ENCODE results near the gene MNAT1.

Gene MNAT1

DNA sequence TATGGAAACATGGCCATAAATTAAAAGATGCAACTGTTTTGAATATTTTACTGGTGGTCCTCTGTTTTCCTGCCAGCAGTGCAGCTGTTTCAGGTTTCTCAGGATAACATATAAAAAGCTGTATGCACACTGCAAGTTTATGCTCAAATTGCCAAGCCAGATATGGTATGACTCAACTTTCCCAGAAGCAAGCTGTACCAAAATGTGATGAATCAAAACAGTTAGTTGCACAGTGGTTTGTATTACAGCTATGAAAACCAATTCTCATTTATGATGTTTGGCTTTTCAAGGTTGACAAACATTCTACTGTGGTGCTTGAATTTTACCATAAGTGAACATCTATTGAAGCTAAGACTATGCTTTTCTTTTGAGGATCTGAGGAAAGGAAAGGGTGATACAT, 230.8 kb downstream of the MNAT1 start:
- H3K36me3 ChIP-seq (ENCODE audit: control insufficient read depth, low read length) = 0 out of 2 replicates have a peak, but pooled peaks cover 2% of the 10 kb centered on the region

DNA sequence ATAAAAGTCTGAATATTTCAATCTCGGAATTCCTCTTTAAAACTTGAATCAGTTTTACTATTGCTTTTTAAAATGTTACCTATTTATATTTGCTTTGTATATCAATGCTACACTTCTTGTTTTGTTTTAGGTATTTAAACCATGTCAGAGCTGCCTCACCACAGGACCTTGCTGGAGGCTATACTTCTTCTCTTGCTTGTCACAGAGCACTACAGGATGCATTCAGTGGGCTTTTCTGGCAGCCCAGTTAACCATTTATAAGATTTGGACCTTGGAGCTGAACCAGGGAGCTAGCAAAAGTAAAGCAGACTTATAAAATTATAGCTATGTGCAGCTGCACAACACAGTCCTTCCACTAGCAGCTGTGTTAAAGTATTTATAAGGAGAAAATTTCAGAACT, 233.5 kb downstream of the MNAT1 start:
- TF ChIP-seq CTCF (IDR thresholded peaks at IDR 0.05; ENCODE audit: low read depth, low read length, poor library complexity, severe bottlenecking) (no peak), EZH2phosphoT487 (IDR thresholded peaks at IDR 0.05; ENCODE audit: borderline replicate concordance, low read length) (no peak)
- Histone ChIP-seq H3K79me2 (ENCODE audit: control insufficient read depth, low read length) (no peaks in the 10 kb centered on the region), H3F3A (ENCODE audit: control insufficient read depth, insufficient read depth) (peaks cover 7% of the 10 kb centered on the region; the same call in 1 of the 2 replicates), H3K4me2 (ENCODE audit: low read length) (no peak overlapping the region), H3K27me3 (ENCODE audit: control insufficient read depth, low read length) (no peaks in the 10 kb centered on the region), H3K27ac (ENCODE audit: low read depth, low read length) (no peak overlapping the region), H4K20me1 (ENCODE audit: control insufficient read depth, insufficient read depth, low read depth, low read length) (no peaks in the 10 kb centered on the region), H3K36me3 (ENCODE audit: control insufficient read depth, low read length) (peaks cover 10% of the 10 kb centered on the region), H3K4me3 (ENCODE audit: low read length) (no peak overlapping the region), H3K9me2 (replicated peaks; ENCODE audit: control insufficient read depth, low read length) (no peaks in the 10 kb centered on the region), H3K4me1 (ENCODE audit: control insufficient read depth, low read length) (peaks cover 11% of the 10 kb centered on the region), H3K9me3 (ENCODE audit: control insufficient read depth, insufficient read depth, low read length) (no peaks in the 10 kb centered on the region)

More for the DNA sequence above, 230.8 kb downstream of the MNAT1 start:
- no peaks in the 10 kb centered on the region for H4K20me1 ChIP-seq (ENCODE audit: control insufficient read depth, insufficient read depth, low read depth, low read length)
- H3F3A ChIP-seq (ENCODE audit: control insufficient read depth, insufficient read depth) = peaks cover 7% of the 10 kb centered on the region; the same call in 1 of the 2 replicates
- TF ChIP-seq CTCF (IDR thresholded peaks at IDR 0.05; ENCODE audit: low read depth, low read length, poor library complexity, severe bottlenecking) = no peak
- no peak overlapping the region for H3K4me3 ChIP-seq (ENCODE audit: low read length)
- H3K4me1 ChIP-seq (ENCODE audit: control insufficient read depth, low read length) = peaks cover 8% of the 10 kb centered on the region
- no peaks in the 10 kb centered on the region for H3K9me2 ChIP-seq (replicated peaks; ENCODE audit: control insufficient read depth, low read length)
- H3K4me2 ChIP-seq (ENCODE audit: low read length) = no peak overlapping the region
- H3K79me2 ChIP-seq (ENCODE audit: control insufficient read depth, low read length) = no peaks in the 10 kb centered on the region
- H3K27ac ChIP-seq (ENCODE audit: low read depth, low read length) = no peak overlapping the region
- no peaks in the 10 kb centered on the region for H3K9me3 ChIP-seq (ENCODE audit: control insufficient read depth, insufficient read depth, low read length)
- no peaks in the 10 kb centered on the region for H3K27me3 ChIP-seq (ENCODE audit: control insufficient read depth, low read length)

GRCh38 chr14:60968671-60969070, 234.1 kb downstream of the MNAT1 start:
- H3K27me3 ChIP-seq (ENCODE audit: control insufficient read depth, low read length) = no peaks in the 10 kb centered on the region
- no peak overlapping the region for H3K27ac ChIP-seq (ENCODE audit: low read depth, low read length)
- H3K36me3 ChIP-seq (ENCODE audit: control insufficient read depth, low read length) = peaks cover 16% of the 10 kb centered on the region
- H3F3A ChIP-seq (ENCODE audit: control insufficient read depth, insufficient read depth) = peaks cover 7% of the 10 kb centered on the region; the same call in 1 of the 2 replicates
- no peaks in the 10 kb centered on the region for H3K9me2 ChIP-seq (replicated peaks; ENCODE audit: control insufficient read depth, low read length)
- TF ChIP-seq EZH2phosphoT487 (IDR thresholded peaks at IDR 0.05; ENCODE audit: borderline replicate concordance, low read length) = no peak
- no peak for TF ChIP-seq CTCF (IDR thresholded peaks at IDR 0.05; ENCODE audit: low read depth, low read length, poor library complexity, severe bottlenecking)
- peaks cover 14% of the 10 kb centered on the region for H3K4me1 ChIP-seq (ENCODE audit: control insufficient read depth, low read length)
- H4K20me1 ChIP-seq (ENCODE audit: control insufficient read depth, insufficient read depth, low read depth, low read length) = no peaks in the 10 kb centered on the region
- H3K4me2 ChIP-seq (ENCODE audit: low read length) = no peak overlapping the region
- H3K9me3 ChIP-seq (ENCODE audit: control insufficient read depth, insufficient read depth, low read length) = no peaks in the 10 kb centered on the region
- no peaks in the 10 kb centered on the region for H3K79me2 ChIP-seq (ENCODE audit: control insufficient read depth, low read length)
- no peak overlapping the region for H3K4me3 ChIP-seq (ENCODE audit: low read length)
